Keratinocyte (primary cell): ENCODE data around the gene TPCN1. TPM values are rescaled to one million over a fixed set of nuclear protein-coding genes. Genes with fewer than 3 reads are reported as not detected.

ENCODE experiments used
- DNase-seq: peaks from one replicate; pipeline ENCODE4 v3.0.0-alpha.2; 2011; ENCODE audit warnings: low read depth, missing footprints, low spot score
- FAIRE-seq: peaks from 2 replicates; lab custom pipeline; 2011; peaks lifted over from hg19 to GRCh38; lab: Jason Lieb, UNC
- H2AFZ ChIP-seq: 2 replicates; pipeline ENCODE4 v1.6.0; 2012; ENCODE audit warnings: low read length, control low read depth, inconsistent platforms; ENCODE audit not compliant: control insufficient read depth
- H3K27ac ChIP-seq: 2 replicates; pipeline ENCODE4 v1.5.1; 2011; ENCODE audit warnings: low read length; ENCODE audit not compliant: control insufficient read depth, insufficient read depth
- H3K27me3 ChIP-seq: 3 replicates; pipeline ENCODE4 v1.6.0; 2011; ENCODE audit warnings: low read length; ENCODE audit not compliant: control insufficient read depth, insufficient read depth; ENCODE audit errors: extremely low read depth
- H3K36me3 ChIP-seq, 2 experiments: 2 replicates in 1 of 2; 3 replicates in 1 of 2; pipeline ENCODE4 v1.5.1; 2011; ENCODE audit warnings: low read length in 2 of 2, mild to moderate bottlenecking in 1 of 2; ENCODE audit not compliant: control insufficient read depth in 2 of 2, insufficient read depth in 2 of 2; ENCODE audit errors: extremely low read depth in 1 of 2
- H3K4me1 ChIP-seq: 3 replicates; pipeline ENCODE4 v1.5.1; 2011; ENCODE audit warnings: low read length; ENCODE audit not compliant: control insufficient read depth, insufficient read depth; ENCODE audit errors: extremely low read depth
- H3K4me2 ChIP-seq: 3 replicates; pipeline ENCODE4 v1.6.0; 2011; ENCODE audit warnings: low read depth, low read length; ENCODE audit not compliant: control insufficient read depth, insufficient read depth; ENCODE audit errors: extremely low read depth
- H3K4me3 ChIP-seq, 3 experiments: fragments of 200-600 bp in 1 of 3; sonication (generic) in 1 of 3; 2 replicates in 2 of 3; 3 replicates in 1 of 3; pipeline ENCODE4 v1.5.1; 2011 to 2016; ENCODE audit warnings: low read length in 3 of 3, mild to moderate bottlenecking in 3 of 3, control low read depth in 2 of 3, inconsistent platforms in 1 of 3, low read depth in 1 of 3, mixed read lengths in 1 of 3, mixed run types in 1 of 3, moderate library complexity in 1 of 3; ENCODE audit not compliant: control insufficient read depth in 2 of 3, insufficient read depth in 2 of 3; ENCODE audit errors: extremely low read depth in 1 of 3
- H3K79me2 ChIP-seq: 2 replicates; pipeline ENCODE4 v1.6.0; 2012; ENCODE audit warnings: low read length; ENCODE audit not compliant: control insufficient read depth, insufficient read depth
- H3K9ac ChIP-seq: 3 replicates; pipeline ENCODE4 v1.6.0; 2011; ENCODE audit warnings: low read length; ENCODE audit not compliant: control insufficient read depth, insufficient read depth; ENCODE audit errors: extremely low read depth
- H3K9me1 ChIP-seq: 3 replicates; pipeline ENCODE4 v1.6.0; 2011; ENCODE audit warnings: low read length; ENCODE audit not compliant: control insufficient read depth, insufficient read depth; ENCODE audit errors: extremely low read depth
- H3K9me3 ChIP-seq: 2 replicates; pipeline ENCODE4 v1.5.1; 2012; ENCODE audit warnings: low read depth, low read length; ENCODE audit not compliant: control insufficient read depth
- H4K20me1 ChIP-seq: 3 replicates; pipeline ENCODE4 v1.6.0; 2011; ENCODE audit warnings: low read length; ENCODE audit not compliant: control insufficient read depth, insufficient read depth; ENCODE audit errors: extremely low read depth
- EZH2 ChIP-seq: IDR thresholded peaks from one replicate; pipeline ENCODE4 v1.6.1; 2012; ENCODE audit warnings: inconsistent platforms, mild to moderate bottlenecking, low read length, moderate library complexity
- dilution Hi-C: fragments of 300-500 bp; cut with MboI; formaldehyde crosslinking; loops from one replicate; pipeline ENCODE4 v1.7.0; 2020; ENCODE audit warnings: low sequenced_read_pairs; ENCODE audit not compliant: extremely low pct_ligation_motif_present
- polyA plus RNA-seq, 5 experiments: library from polyadenylated mRNA; depleted of rRNA in 3 of 5; stranded (reverse) in 3 of 5; stranded (forward) in 1 of 5; unstranded in 1 of 5; fragments of >200 nt; gene quantifications; 1 replicate in 1 of 5; 2 replicates in 3 of 5; 3 replicates in 1 of 5; pipeline versions ENCODE4 v1.2.1 to v1.2.3, GENCODE V29; 2011 to 2012; ENCODE audit warnings: missing spikeins in 2 of 5, low read depth in 1 of 5, low replicate concordance in 1 of 5
- TF ChIP-seq, protein P1 (sequence below), 3 experiments: IDR thresholded peaks in 1 of 3; conservative IDR thresholded peaks in 1 of 3; optimal IDR thresholded peaks in 1 of 3; 2 replicates in 2 of 3; 3 replicates in 1 of 3; pipeline versions ENCODE3 to v1.5.1; 2011; ENCODE audit warnings: low read length in 3 of 3, mild to moderate bottlenecking in 3 of 3, moderate library complexity in 2 of 3, control low read depth in 1 of 3, inconsistent platforms in 1 of 3; ENCODE audit not compliant: insufficient read depth in 2 of 3; ENCODE audit errors: extremely low read depth in 1 of 3

TPCN1 gene
- polyA plus RNA-seq, 1 donor (not counting 4 experiments of a cell fraction or from before 2014, with no cell fraction given): 6.8 TPM

DNA sequence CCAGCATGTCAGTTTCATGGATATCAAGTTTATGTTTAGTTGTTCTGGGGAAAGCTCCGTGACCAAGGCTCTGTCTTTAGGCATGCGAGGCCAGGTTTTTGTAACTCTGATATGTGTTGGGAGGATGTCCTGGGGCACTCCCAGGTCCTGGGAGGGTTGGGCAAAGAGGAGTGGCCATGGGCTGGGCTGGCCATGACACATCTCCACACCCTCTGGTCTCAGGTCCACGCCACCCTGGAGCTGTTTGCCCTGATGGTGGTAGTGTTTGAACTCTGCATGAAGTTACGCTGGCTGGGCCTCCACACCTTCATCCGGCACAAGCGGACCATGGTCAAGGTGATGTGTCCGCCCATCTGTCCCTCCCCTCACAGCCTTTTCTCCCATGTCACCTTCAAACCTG is 46.4 kb downstream of the TPCN1 start:
- Histone ChIP-seq H3K27ac (no peak overlapping the region), H2AFZ (no peak overlapping the region), H3K9me1 (no peaks in the 10 kb centered on the region), H3K36me3 (peaks cover 0 to 7% of the 10 kb centered on the region in 2 experiments), H3K9me3 (no peaks in the 10 kb centered on the region), H4K20me1 (no peaks in the 10 kb centered on the region), H3K4me1 (no peaks in the 10 kb centered on the region), H3K27me3 (no peaks in the 10 kb centered on the region), H3K79me2 (no peaks in the 10 kb centered on the region), H3K4me3 (no peak overlapping the region), H3K9ac (no peak overlapping the region), H3K4me2 (no peak overlapping the region)
- no peak for TF ChIP-seq EZH2
- TF ChIP-seq, protein P1, sequence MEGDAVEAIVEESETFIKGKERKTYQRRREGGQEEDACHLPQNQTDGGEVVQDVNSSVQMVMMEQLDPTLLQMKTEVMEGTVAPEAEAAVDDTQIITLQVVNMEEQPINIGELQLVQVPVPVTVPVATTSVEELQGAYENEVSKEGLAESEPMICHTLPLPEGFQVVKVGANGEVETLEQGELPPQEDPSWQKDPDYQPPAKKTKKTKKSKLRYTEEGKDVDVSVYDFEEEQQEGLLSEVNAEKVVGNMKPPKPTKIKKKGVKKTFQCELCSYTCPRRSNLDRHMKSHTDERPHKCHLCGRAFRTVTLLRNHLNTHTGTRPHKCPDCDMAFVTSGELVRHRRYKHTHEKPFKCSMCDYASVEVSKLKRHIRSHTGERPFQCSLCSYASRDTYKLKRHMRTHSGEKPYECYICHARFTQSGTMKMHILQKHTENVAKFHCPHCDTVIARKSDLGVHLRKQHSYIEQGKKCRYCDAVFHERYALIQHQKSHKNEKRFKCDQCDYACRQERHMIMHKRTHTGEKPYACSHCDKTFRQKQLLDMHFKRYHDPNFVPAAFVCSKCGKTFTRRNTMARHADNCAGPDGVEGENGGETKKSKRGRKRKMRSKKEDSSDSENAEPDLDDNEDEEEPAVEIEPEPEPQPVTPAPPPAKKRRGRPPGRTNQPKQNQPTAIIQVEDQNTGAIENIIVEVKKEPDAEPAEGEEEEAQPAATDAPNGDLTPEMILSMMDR (optimal IDR thresholded peaks at IDR 0.05 in 1 of 3, IDR thresholded peaks at IDR 0.05 in 1 of 3, conservative IDR thresholded peaks at IDR 0.05 in 1 of 3; ENCODE audit: extremely low read depth in 1 of 3, insufficient read depth in 2 of 3, low read length in 3 of 3): no peak
- no peak for DNase-seq
- no peak for FAIRE-seq
- dilution Hi-C loops: no loop called here

DNA sequence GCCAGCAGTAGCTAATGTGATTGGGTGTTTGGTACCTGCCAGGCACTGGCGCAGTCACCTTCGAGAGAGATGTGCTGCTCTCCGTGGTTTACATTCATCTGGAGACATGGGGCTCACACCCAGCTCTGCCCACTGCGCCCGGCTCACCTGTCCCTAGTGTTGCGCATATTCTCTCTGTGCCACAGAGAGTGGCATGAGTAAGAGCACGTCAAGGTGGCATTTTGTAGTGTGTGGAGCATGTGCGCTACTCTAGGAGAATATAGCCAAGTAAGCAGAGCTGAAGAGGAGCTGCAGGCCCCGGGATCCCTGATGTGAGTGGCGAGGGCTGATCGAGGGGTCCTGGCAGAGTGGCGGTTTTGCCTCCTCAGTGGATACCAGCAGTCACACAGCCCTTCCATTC is 46.9 kb downstream of the TPCN1 start:
- H3K27ac ChIP-seq: no peak overlapping the region
- H3K4me2 ChIP-seq: no peak overlapping the region
- peaks cover 0 to 8% of the 10 kb centered on the region in 2 experiments for H3K36me3 ChIP-seq
- no peaks in the 10 kb centered on the region for H4K20me1 ChIP-seq
- no peaks in the 10 kb centered on the region for H3K9me1 ChIP-seq
- no peak for DNase-seq
- H2AFZ ChIP-seq: no peak overlapping the region
- TF ChIP-seq EZH2: no peak
- TF ChIP-seq, protein P1 (optimal IDR thresholded peaks at IDR 0.05 in 1 of 3, IDR thresholded peaks at IDR 0.05 in 1 of 3, conservative IDR thresholded peaks at IDR 0.05 in 1 of 3; ENCODE audit: extremely low read depth in 1 of 3, insufficient read depth in 2 of 3, low read length in 3 of 3): no peak
- no peak overlapping the region for H3K9ac ChIP-seq
- no peak overlapping the region for H3K4me3 ChIP-seq
- H3K4me1 ChIP-seq: no peaks in the 10 kb centered on the region
- no peaks in the 10 kb centered on the region for H3K9me3 ChIP-seq
- no peaks in the 10 kb centered on the region for H3K79me2 ChIP-seq
- no peaks in the 10 kb centered on the region for H3K27me3 ChIP-seq
- dilution Hi-C loops: no loop called here
- FAIRE-seq: no peak
